Thyroid gland (tissue), 4 donors: Measurements from ENCODE around the gene DDIAS. TPM values are rescaled to one million over a fixed set of nuclear protein-coding genes. Genes with fewer than 3 reads are reported as not detected.
A peak's percentile ranks its signal among the peaks of the same experiment; 100 is the strongest.
"Not testable (repeated sequence)": the region's sequence is repeated elsewhere in the genome, so short reads cannot be mapped to it uniquely, and the experiment has no call there.

Source experiments
- DNase-seq, 2 donors: peaks; one replicate each; pipeline ENCODE4 v3.0.0-alpha.2; 2019
- H3K27ac ChIP-seq, 3 donors: fragments of 200-600 bp; sonication (generic); 1 replicate in 2 of 3; 2 replicates in 1 of 3; pipeline ENCODE4 v1.5.1; 2016 to 2019; ENCODE audit warnings: mild to moderate bottlenecking in 1 of 3, moderate library complexity in 1 of 3
- H3K27me3 ChIP-seq: fragments of 200-600 bp; sonication (generic); one replicate; pipeline ENCODE4 v1.5.1; 2019
- H3K36me3 ChIP-seq, 2 donors: fragments of 200-600 bp; sonication (generic); one replicate each; pipeline ENCODE4 v1.5.1; 2016 to 2019
- H3K4me1 ChIP-seq, 2 donors: fragments of 200-600 bp; sonication (generic); one replicate each; pipeline ENCODE4 v1.5.1; 2017 to 2019
- H3K4me3 ChIP-seq, 3 donors: fragments of 200-600 bp; sonication (generic); replicated peaks in 1 of 3; 1 replicate in 2 of 3; 2 replicates in 1 of 3; pipeline ENCODE4 v1.5.1; 2016; ENCODE audit warnings: mild to moderate bottlenecking in 1 of 3
- H3K9me3 ChIP-seq: fragments of 200-600 bp; sonication (generic); one replicate; pipeline ENCODE4 v1.5.1; 2017
- CTCF ChIP-seq, 6 experiments: fragments of 200-600 bp in 3 of 6; fragments of 450-650 bp in 3 of 6; sonication (generic) in 3 of 6; IDR thresholded peaks; one replicate each; pipeline ENCODE4 v1.5.1; 2016 to 2019; ENCODE audit warnings: antibody characterized with exemption in 6 of 6, mild to moderate bottlenecking in 2 of 6, inconsistent platforms in 1 of 6, moderate library complexity in 1 of 6
- POLR2A ChIP-seq, 2 donors: fragments of 450-650 bp; IDR thresholded peaks; one replicate each; pipeline ENCODE4 v1.6.1; 2017; ENCODE audit warnings: antibody characterized with exemption in 2 of 2, mild to moderate bottlenecking in 2 of 2, moderate library complexity in 1 of 2
- WGBS, 2 donors: methylation state at CpG; one replicate each; pipeline ENCODE4 v1.1.5; 2017; 5-methylcytosine and 5-hydroxymethylcytosine counted together
- intact Hi-C: fragments of 100-400 bp; cut with DNase I; formaldehyde crosslinking; loops from one replicate; pipeline ENCODE4 v1.15.1; 2023
- total RNA-seq, 4 donors: library from RNA; depleted of rRNA; stranded (reverse); fragments of >200 nt; gene quantifications; one replicate each; pipeline ENCODE4 v1.2.3, GENCODE V29; 2016

DDIAS gene
- total RNA-seq, 4 donors from 2014 or later: 0.25 to 3.3 (median 0.95) TPM

GRCh38 chr11:82906236-82906635 is 4.7 kb downstream of the DDIAS start:
- Histone ChIP-seq H3K27ac (no peak overlapping the region), H3K4me1 (no peaks in the 10 kb centered on the region), H3K9me3 (no peaks in the 10 kb centered on the region), H3K27me3 (no peaks in the 10 kb centered on the region), H3K36me3 (no peaks in the 10 kb centered on the region), H3K4me3 (no peak overlapping the region)
- 74 to 77% methylated on average over 1 of the region's 1 CpG for WGBS, 2 donors
- no peak for DNase-seq
- intact Hi-C loops: loop anchor here (5.0 to 10.0 kb wide), 4 partner anchors 169 to 909 kb away; partner anchors contain the start of genes ANKRD42 and RAB30
- TF ChIP-seq POLR2A (IDR thresholded peaks at IDR 0.05): no peak
- TF ChIP-seq CTCF (IDR thresholded peaks at IDR 0.05): peak; percentile 18 to 66 (median 57)

GRCh38 chr11:82906931-82907330 is 5.4 kb downstream of the DDIAS start:
- Histone ChIP-seq H3K27ac (no peak overlapping the region), H3K36me3 (no peaks in the 10 kb centered on the region), H3K27me3 (no peaks in the 10 kb centered on the region), H3K4me1 (no peaks in the 10 kb centered on the region), H3K9me3 (no peaks in the 10 kb centered on the region), H3K4me3 (no peak overlapping the region)
- DNase-seq: no peak
- WGBS, 2 donors: 63 to 64% methylated on average over 2 of the region's 2 CpGs
- TF ChIP-seq POLR2A (IDR thresholded peaks at IDR 0.05) (no peak), CTCF (IDR thresholded peaks at IDR 0.05) (no peak)
- intact Hi-C loops: loop anchor here (5.0 to 10.0 kb wide), 4 partner anchors 168 to 908 kb away; partner anchors contain the start of genes ANKRD42 and RAB30

- Histone ChIP-seq H3K27me3 (no peaks in the 10 kb centered on the region), H3K27ac (no peak overlapping the region), H3K36me3 (no peaks in the 10 kb centered on the region), H3K9me3 (no peaks in the 10 kb centered on the region), H3K4me1 (no peaks in the 10 kb centered on the region), H3K4me3 (no peak overlapping the region)
- TF ChIP-seq POLR2A (IDR thresholded peaks at IDR 0.05): no peak
- no peak for TF ChIP-seq CTCF (IDR thresholded peaks at IDR 0.05)
- DNase-seq: no peak
- intact Hi-C loops: loop anchor here (5.0 to 10.0 kb wide), 4 partner anchors 167 to 907 kb away; partner anchors contain the start of genes ANKRD42 and RAB30
- WGBS, 2 donors: 85 to 95% methylated on average over 5 of the region's 5 CpGs
Observed at GRCh38 chr11:82907371-82907770, 5.8 kb downstream of the DDIAS start.

- Histone ChIP-seq H3K27ac (no peak overlapping the region), H3K36me3 (no peaks in the 10 kb centered on the region), H3K9me3 (no peaks in the 10 kb centered on the region), H3K27me3 (no peaks in the 10 kb centered on the region), H3K4me3 (no peak overlapping the region), H3K4me1 (no peaks in the 10 kb centered on the region)
- no peak for DNase-seq
- TF ChIP-seq CTCF (IDR thresholded peaks at IDR 0.05) (no peak), POLR2A (IDR thresholded peaks at IDR 0.05) (no peak)
- intact Hi-C loops: loop anchor here (5.0 to 10.0 kb wide), 4 partner anchors 166 to 906 kb away; partner anchors contain the start of genes ANKRD42 and RAB30
Observed at GRCh38 chr11:82908311-82908710, 6.8 kb downstream of the DDIAS start.

GRCh38 chr11:82909015-82909640 is 7.6 kb downstream of the DDIAS start:
- DNase-seq: no peak
- no peaks in the 10 kb centered on the region for H3K4me1 ChIP-seq
- intact Hi-C loops: loop anchor here (5.0 to 10.0 kb wide), 4 partner anchors 166 to 906 kb away; partner anchors contain the start of genes ANKRD42 and RAB30
- 86 to 89% methylated on average over 7 of the region's 7 CpGs for WGBS, 2 donors
- H3K27me3 ChIP-seq: no peaks in the 10 kb centered on the region
- H3K36me3 ChIP-seq: no peaks in the 10 kb centered on the region
- no peak overlapping the region for H3K4me3 ChIP-seq
- TF ChIP-seq CTCF (IDR thresholded peaks at IDR 0.05): no peak
- TF ChIP-seq POLR2A (IDR thresholded peaks at IDR 0.05): no peak
- no peak overlapping the region for H3K27ac ChIP-seq
- H3K9me3 ChIP-seq: no peaks in the 10 kb centered on the region

- H3K27ac ChIP-seq, H3K36me3 ChIP-seq, H3K4me1 ChIP-seq, H3K9me3 ChIP-seq, intact Hi-C loops, DNase-seq, H3K27me3 ChIP-seq, H3K4me3 ChIP-seq: not testable (repeated sequence)
- 96% methylated on average over 10 of the region's 10 CpGs for WGBS, 2 donors
Observed at GRCh38 chr11:82919786-82920185, 18.2 kb downstream of the DDIAS start.

- H3K36me3 ChIP-seq, H3K27ac ChIP-seq, DNase-seq, H3K27me3 ChIP-seq, H3K4me1 ChIP-seq, H3K9me3 ChIP-seq, H3K4me3 ChIP-seq, intact Hi-C loops: not testable (repeated sequence)
- 73 to 80% methylated on average over 3 of the region's 3 CpGs for WGBS, 2 donors
Observed at GRCh38 chr11:82920227-82920626, 18.7 kb downstream of the DDIAS start.
